GM21529 (cell line): ENCODE data around the gene PTGDS.

Experiments used
- ATAC-seq: cut with Tn5 transposase; IDR thresholded peaks from one replicate; pipeline ENCODE4 v1.9.1; 2021; ENCODE audit not compliant: unreplicated experiment

PTGDS gene

DNA sequence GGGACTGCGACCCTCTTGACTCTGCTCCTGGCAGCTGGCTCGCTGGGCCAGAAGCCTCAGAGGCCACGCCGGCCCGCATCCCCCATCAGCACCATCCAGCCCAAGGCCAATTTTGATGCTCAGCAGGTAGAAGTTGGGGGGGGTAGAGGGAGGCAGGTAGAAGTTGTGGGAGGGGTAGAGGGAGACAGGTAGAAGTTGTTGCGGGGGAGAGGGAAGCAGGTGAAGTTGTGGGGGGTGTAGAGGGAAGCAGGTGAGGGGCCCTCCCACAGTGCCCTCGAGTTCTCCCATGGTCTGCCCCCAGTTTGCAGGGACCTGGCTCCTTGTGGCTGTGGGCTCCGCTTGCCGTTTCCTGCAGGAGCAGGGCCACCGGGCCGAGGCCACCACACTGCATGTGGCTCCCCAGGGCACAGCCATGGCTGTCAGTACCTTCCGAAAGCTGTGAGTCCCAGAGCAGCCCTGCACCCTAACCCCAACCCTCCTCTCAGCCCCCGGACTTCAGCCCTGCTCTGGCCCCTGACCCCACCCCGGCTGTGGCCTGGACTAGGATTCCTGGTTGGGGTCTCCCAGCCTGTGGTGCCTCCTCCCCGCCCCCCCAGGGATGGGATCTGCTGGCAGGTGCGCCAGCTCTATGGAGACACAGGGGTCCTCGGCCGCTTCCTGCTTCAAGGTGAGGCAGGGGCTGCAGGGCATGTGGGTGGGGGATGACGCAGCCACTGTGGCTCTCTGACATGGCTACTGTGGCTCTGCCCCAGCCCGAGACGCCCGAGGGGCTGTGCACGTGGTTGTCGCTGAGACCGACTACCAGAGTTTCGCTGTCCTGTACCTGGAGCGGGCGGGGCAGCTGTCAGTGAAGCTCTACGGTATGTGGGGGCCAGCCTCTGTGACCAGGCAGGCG is 31.7 kb upstream of the PTGDS start:
- no peak for ATAC-seq

DNA sequence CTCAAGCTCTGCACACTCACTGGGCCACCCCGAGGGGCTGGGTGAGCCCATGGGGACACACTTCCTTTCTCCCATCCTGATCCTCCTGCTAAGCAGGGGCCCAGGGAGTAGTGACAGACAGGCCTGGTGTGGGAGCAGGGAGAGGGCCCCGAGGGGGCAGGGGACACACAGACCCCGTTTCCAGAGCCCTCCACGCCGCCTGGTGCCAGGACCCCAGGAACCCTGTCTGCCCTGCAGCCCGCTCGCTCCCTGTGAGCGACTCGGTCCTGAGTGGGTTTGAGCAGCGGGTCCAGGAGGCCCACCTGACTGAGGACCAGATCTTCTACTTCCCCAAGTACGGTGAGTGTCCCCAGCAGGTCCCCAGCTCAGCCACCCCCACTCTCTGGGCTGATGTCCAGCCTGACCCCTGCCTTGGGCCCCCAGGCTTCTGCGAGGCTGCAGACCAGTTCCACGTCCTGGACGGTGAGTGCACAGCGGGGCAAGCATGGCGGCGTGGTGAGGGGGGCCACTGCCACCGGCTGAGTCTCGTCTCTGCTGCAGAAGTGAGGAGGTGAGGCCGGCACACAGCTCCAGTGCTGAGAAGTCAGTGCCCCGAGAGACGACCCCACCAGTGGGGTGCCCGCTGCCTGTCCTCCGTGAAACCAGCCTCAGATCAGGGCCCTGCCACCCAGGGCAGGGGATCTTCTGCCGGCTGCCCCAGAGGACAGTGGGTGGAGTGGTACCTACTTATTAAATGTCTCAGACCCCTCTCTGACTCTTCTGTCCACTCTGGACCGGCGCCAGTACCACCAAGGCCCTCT is 30.9 kb upstream of the PTGDS start:
- no peak for ATAC-seq

DNA sequence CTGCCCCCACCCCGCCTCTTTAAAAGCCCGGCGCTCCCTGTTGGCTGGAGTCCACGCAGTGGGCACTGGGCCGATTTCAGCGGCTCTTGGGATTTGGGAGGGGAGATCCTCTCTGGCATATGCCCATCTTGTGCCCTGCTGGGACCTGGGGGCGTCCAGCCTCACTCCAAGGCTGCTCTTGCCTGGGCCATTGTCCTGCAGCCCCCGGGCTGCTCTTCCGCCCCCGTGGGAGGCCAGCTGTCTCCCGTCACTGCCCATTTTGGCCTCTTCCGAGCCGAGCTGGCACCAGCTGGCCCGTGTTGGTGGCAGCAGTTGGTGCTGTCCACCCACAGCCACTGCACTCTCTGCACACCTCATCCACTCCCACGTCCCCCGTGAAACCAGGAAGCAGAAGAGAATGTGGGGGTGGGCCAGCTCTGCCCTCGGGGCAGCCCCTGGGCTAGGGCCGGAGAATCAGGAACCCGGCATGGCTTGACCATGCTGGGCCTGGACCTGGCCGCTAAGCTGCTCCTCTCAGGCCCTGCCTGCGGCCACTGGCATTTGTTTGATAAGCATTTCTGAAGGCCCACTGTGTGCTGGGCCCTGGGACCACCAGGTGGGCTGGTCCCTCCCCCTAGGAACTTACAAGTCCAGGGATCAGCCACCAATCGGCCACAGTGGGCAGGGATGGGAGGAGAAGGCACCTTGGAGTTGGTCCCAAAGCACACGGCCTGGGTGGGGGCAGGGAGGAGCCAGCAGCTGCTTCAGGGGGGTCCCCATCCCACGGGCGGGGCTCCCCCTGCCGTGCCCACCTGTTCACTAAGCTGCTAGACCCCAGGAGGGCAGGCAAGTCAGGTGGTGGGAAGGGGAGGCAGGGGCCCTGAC is 30.0 kb upstream of the PTGDS start:
- ATAC-seq, result no peak

GRCh38 chr9:136947955-136948510 is 29.3 kb upstream of the PTGDS start:
- ATAC-seq, result no peak

- no peak for ATAC-seq
Observed at GRCh38 chr9:136949239-136949816, 28.0 kb upstream of the PTGDS start.

DNA sequence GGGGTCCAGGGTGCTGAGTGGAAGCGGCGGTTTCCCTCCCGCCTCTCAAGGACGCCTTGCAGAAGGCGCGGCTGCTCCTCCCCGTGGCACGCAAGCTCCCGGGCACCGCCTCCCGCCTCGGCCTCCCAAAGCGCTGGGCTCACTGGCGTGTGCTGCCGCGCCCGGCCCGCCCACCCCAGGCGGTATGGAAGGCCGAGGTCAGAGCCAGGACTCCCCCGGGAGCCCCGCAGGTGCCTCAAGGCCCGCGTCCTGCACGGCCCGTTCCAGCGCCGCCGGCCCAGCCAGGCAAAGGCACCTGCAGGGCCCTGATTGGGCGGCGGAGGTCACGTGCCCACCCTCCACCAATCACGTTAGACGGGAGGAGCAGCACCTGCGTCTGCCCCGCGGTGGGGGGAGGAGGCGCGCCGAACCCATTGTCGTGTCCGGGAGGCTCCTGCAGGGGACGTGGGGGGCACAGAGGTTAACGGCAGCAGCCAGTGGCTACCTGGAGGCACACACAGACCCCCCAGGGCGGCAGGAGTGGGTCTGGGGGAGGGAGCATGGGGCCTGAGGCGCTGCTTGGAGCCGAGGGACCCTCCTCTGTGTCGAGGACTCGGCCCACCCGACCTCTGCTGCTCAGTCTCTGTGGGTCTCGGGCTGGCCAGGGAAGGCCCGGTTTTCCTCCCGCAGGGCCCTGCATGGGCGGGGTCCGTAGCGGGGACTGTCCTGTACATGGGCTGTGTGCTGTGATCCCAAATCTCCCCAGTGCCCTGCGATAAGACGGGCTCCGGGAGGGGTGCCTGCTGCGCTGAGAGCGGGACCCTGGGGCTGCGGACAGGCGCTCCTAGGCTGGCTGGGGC is 27.3 kb upstream of the PTGDS start:
- ATAC-seq, result peak; percentile 87

GRCh38 chr9:136950656-136951276 is 26.5 kb upstream of the PTGDS start:
- ATAC-seq, result no peak

DNA sequence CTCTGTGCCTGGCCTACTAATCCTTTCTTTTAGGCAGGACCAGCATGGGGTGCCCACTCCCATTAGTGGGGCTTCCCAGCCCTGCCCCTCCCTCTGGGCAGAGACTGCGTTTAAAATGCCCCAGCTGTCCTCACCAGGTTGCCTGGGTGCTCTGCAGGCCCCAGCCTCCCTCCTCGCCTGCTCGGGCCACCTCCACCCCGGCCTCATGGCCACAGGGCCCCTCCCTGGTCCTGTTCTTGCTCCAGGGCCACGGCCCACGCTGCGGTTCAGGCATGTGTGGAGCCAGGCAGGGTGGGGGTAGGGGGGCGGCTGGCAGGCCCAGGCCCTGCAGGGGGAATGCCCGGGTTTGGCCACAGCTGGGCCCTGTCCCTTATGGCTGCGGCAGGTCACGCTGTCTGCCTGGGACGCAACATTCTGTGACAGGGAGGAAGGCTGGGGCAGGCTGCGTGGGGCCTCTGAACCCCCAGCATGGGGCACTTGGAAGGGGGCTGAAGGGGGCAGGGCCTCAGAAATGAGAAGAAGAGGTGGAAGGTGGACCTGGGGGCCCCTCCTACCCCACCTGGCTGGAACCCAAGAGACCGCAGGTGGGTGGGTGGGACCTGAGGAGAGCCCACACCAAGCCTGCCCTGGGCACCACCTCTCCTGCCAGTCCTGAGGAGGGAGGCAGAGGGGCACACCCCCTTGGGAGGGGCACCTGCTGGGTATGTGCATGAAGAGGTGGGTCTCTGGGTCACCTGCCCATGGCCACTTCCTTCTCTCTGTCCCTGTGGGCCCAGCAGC is 25.6 kb upstream of the PTGDS start, which contains the start of gene LCN12:
TSS of gene LCN12 (plus strand) at position 733 of the 780 bp plus-strand sequence. CDS start 55 bp downstream, outside the sequence.
- ATAC-seq, result no peak

DNA sequence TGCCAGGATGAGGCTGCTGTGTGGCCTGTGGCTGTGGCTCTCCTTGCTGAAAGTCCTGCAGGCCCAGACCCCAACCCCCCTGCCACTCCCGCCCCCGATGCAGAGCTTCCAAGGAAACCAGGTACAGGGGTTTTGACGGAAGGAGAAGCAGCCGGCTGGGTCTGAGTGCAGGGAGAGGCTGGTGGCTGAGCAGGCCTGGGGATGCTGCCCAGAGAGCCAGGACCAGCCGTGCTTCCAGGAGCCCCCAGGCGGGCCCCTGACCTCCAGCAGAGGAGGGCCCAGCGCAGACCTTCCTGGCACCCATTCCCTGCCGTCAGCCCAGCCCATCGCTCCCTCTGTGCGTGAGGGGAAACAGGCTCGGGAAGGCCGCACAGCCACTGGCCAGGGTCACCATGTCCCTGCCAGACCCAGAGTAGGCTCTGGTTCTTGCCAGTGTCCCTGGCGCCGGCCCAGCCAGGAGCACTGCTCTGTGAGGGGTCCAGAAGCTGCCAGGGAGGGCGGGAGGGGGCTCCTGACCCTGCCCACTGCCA is 24.9 kb upstream of the PTGDS start:
- ATAC-seq, result no peak

DNA sequence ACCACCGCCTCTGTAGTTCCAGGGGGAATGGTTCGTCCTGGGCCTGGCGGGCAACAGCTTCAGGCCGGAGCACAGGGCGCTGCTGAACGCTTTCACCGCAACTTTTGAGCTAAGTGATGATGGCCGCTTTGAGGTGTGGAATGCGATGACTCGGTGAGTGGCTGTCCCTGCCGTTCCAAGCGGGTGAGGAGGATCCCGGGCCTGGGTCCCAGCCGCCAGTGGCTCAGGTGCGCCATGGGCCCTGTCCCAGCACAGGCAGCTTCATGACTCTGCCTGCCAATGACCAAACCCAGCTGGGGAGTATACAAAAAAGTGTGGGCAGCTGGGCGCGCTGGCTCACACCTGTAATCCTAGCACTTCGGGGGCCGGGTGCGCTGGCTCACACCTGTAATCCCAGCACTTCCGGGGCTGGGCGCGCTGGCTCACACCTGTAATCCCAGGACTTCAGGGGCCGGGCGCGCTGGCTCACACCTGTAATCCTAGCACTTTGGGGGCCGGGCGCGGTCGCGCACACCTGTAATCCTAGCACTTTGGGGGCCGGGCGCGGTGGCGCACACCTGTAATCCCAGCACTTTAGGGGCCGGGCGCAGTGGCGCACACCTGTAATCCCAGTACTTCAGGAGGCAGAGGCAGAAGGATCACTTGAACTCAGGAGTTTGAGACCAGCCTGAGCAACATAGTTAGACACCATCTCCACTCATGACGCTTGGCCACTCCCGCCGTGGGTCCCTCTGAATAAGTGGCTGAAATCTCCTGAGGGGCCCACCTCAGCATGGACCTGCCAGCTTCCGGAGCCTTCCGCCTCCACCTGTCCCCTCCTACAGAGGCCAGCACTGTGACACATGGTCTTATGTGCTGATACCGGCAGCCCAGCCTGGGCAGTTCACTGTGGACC is 24.2 kb upstream of the PTGDS start:
- ATAC-seq, result no peak

GRCh38 chr9:136953771-136954269 is 23.5 kb upstream of the PTGDS start:
- no peak for ATAC-seq

GRCh38 chr9:136954270-136955083 is 22.8 kb upstream of the PTGDS start:
- ATAC-seq, result no peak

- no peak for ATAC-seq
Observed at GRCh38 chr9:136955202-136955942, 21.9 kb upstream of the PTGDS start.

GRCh38 chr9:136955943-136956335 is 21.4 kb upstream of the PTGDS start:
- ATAC-seq, result no peak

DNA sequence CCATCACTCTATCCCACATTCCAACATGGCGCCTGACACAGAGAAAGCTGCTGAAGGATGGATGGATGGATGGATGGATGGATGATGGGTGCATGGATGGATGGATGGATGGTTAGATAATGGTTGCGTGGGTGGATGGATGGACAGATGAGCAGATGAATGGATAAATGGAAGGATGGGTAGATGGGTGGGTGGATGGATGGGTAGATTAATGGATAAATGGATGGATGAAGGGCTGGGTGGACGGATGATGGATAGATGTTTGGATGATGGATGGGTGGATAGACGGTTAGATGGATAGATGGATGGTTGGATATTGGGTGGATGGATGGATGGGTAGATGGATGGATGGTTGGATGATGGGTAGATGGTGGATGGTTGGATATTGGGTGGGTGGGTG is 20.7 kb upstream of the PTGDS start:
- no peak for ATAC-seq
